Superior temporal gyrus (tissue), 1 donor: ENCODE results near the gene RABAC1.
"Not testable (repeated sequence)": the region's sequence is repeated elsewhere in the genome, so short reads cannot be mapped to it uniquely, and the experiment has no call there.

Experiments
- DNase-seq: peaks from one replicate; pipeline ENCODE4 v3.0.0-alpha.2; 2016; ENCODE audit errors: extremely low spot score

The RABAC1 gene

DNA sequence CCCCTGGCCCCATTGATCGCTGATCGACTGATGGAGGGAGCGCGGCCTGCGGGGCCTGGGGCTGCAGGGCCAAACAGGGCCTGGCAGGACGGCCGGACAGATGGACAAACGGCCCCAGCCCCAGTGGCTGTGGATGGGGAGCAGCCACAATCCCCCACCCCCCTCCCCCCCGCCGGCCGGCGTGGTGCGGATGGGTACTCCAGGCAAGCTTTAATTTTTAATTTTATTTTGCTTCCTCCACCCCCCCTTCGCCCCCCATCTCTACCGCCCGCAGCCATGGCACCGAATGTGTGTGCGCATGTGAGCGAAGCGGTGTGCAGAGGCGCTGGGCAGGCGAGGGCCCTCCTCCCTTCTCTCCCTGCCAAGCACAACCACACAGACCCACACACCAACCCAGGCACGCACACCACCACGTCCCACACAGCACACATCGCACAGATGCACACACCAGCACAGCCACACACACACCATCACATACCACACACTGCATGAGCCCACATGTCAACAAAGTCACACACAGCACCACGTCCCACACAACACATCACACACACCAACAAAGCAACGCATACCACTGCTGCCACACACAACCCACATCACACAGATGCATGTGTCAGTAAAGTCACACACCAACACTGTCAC is 43.2 kb downstream of the RABAC1 start:
- DNase-seq = no peak

GRCh38 chr19:41915021-41915775 is 43.9 kb downstream of the RABAC1 start:
- DNase-seq = no peak

DNA sequence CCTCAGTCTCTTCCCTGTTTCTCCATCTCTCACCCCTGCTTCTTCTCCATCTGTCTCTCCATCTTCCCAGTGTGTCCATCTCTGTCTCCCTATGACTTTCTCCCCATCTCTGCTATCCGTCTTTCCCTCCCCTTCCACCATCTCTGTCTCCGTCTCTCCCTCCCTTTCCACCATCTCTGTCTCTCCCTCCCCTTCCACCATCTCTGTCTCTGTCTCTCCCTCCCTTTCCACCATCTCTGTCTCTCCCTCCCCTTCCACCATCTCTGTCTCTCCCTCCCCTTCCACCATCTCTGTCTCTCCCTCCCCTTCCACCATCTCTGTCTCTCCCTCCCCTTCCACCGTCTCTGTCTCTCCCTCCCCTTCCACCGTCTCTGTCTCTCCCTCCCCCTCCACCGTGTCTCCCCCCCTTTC is 44.7 kb downstream of the RABAC1 start:
- not testable (repeated sequence) for DNase-seq

GRCh38 chr19:41913538-41914423 is 45.3 kb downstream of the RABAC1 start:
- DNase-seq = no peak

GRCh38 chr19:41912899-41913537 is 46.1 kb downstream of the RABAC1 start:
- no peak for DNase-seq

GRCh38 chr19:41911889-41912731 is 47.0 kb downstream of the RABAC1 start:
- no peak for DNase-seq

DNA sequence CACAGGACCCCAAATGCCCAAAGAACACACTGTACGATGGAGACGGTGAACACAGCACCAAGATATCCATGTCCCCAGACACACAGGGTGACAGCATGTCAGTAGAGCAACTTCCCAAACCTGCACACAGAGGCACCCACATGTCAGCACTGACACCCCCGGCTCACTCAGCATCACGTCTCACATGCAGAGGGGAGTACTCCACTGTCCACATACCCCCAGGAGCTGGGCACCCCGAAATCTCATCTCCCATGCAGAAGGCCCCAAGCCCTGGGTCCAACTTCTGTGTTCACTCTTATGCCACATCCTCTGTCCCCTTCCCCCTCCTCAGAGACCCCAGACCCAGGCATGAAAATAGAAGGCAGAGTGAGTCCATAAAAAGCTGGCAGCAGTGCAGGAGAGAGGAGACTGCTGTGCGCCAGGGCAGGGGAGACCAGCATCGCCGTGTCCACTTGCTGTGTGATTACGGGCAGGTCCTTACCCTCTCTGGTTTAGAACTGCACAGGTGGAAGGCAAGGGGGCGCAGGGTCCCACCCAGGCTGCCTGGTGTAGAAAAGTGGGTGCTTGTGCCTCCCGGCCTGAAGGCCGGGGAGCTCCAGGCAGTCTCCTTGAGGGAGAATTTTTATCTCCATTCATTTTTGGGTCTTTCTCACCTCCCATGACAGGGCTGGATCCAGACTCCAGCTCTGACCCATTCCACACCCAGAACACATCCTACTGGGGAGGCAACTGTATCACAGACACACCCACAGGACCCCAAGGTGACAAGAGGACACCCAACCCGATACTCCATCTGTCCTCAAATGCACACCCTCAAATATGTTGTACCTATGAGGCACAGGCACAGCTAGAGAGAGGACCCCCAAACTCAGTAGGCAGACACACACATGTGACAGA is 47.9 kb downstream of the RABAC1 start:
- no peak for DNase-seq

- DNase-seq = no peak
Observed at GRCh38 chr19:41910240-41910991, 48.7 kb downstream of the RABAC1 start.

- DNase-seq = no peak
Observed at GRCh38 chr19:41909706-41910105, 49.4 kb downstream of the RABAC1 start.

- DNase-seq = no peak
Observed at GRCh38 chr19:41908724-41909464, 50.2 kb downstream of the RABAC1 start.

GRCh38 chr19:41907994-41908615 is 51.0 kb downstream of the RABAC1 start:
- no peak for DNase-seq

- DNase-seq = no peak
Observed at GRCh38 chr19:41906916-41907680, 52.0 kb downstream of the RABAC1 start.
